GM21825 (cell line): Measurements from ENCODE around the gene DKK3.
"Not testable (repeated sequence)": the region's sequence is repeated elsewhere in the genome, so short reads cannot be mapped to it uniquely, and the experiment has no call there.

Source experiments
- ATAC-seq: cut with Tn5 transposase; IDR thresholded peaks from one replicate; pipeline ENCODE4 v1.9.1; 2021; ENCODE audit warnings: mild to moderate bottlenecking, moderate library complexity; ENCODE audit not compliant: unreplicated experiment

Gene DKK3

GRCh38 chr11:12007769-12008737, at the start of gene DKK3:
DKK3 (minus strand) TSS chr11:12008626; CDS start chr11:12008582, 44 bp downstream.
- ATAC-seq: no peak

GRCh38 chr11:12057299-12057980, 49.0 kb upstream of the DKK3 start:
- ATAC-seq: no peak

- no peak for ATAC-seq
Observed at GRCh38 chr11:12056119-12056518, 47.7 kb upstream of the DKK3 start.

GRCh38 chr11:12053606-12054361, 45.4 kb upstream of the DKK3 start:
- no peak for ATAC-seq

- ATAC-seq: no peak
Observed at GRCh38 chr11:12052676-12053605, 44.5 kb upstream of the DKK3 start.

- ATAC-seq: no peak
Observed at GRCh38 chr11:12051287-12051662, 42.8 kb upstream of the DKK3 start.

- ATAC-seq: no peak
Observed at GRCh38 chr11:12050470-12051286, 42.3 kb upstream of the DKK3 start.

GRCh38 chr11:12048936-12049790, 40.7 kb upstream of the DKK3 start:
- no peak for ATAC-seq

- ATAC-seq: no peak
Observed at GRCh38 chr11:12046636-12047236, 38.3 kb upstream of the DKK3 start.

- no peak for ATAC-seq
Observed at GRCh38 chr11:12045914-12046635, 37.6 kb upstream of the DKK3 start.

- ATAC-seq: no peak
Observed at GRCh38 chr11:12044799-12045198, 36.4 kb upstream of the DKK3 start.

- ATAC-seq: no peak
Observed at GRCh38 chr11:12043959-12044791, 35.7 kb upstream of the DKK3 start.

- no peak for ATAC-seq
Observed at GRCh38 chr11:12043221-12043620, 34.8 kb upstream of the DKK3 start.

- ATAC-seq: no peak
Observed at GRCh38 chr11:12042215-12042676, 33.8 kb upstream of the DKK3 start.

- ATAC-seq: not testable (repeated sequence)
Observed at GRCh38 chr11:12040719-12041118, 32.3 kb upstream of the DKK3 start.

- no peak for ATAC-seq
Observed at GRCh38 chr11:12032968-12033367, 24.5 kb upstream of the DKK3 start.
